ENCODE data around the gene PCGF1. TPM values are rescaled to one million over a fixed set of nuclear protein-coding genes. Genes with fewer than 3 reads are reported as not detected.

Gene PCGF1
- total RNA-seq, 2 experiments from 2014 or later = 11.6 to 13.8 TPM

GRCh38 chr2:74497777-74498499 is 9.6 kb downstream of the PCGF1 start:
- no peaks in the 10 kb centered on the region for H3K9me3 Mint-ChIP-seq
- DNase-seq (peak in 4 of 14 experiments; percentile 26 to 62 (median 41)), ATAC-seq (ENCODE audit: poor library complexity) (peak; percentile 31)
- H3K4me1 ChIP-seq (ENCODE audit: insufficient read depth, low read length) = peaks cover 37% of the 10 kb centered on the region
- H3K27ac Mint-ChIP-seq = no peak overlapping the region
- CTCF ChIA-PET = interaction anchor here (0.9 to 1.1 kb wide), 2 partner anchors 12 to 25 kb away, joined by 3 read pairs; partner anchors contain the start of gene MRPL53
- H3K36me3 Mint-ChIP-seq (ENCODE audit: low read depth) = peaks cover 15% of the 10 kb centered on the region
- peaks cover 0 to 29% of the 10 kb centered on the region in 2 experiments for H3K9me3 ChIP-seq (ENCODE audit: control insufficient read depth in 1 of 2, insufficient read depth in 1 of 2, low read length in 2 of 2)
- H3K27me3 ChIP-seq (ENCODE audit: control insufficient read depth in 1 of 2, insufficient read depth in 2 of 2, low read length in 2 of 2) = peaks cover 38 to 53% of the 10 kb centered on the region in 2 experiments
- TF ChIP-seq CTCF (IDR thresholded peaks at IDR 0.05) = no peak
- intact Hi-C loops (cut with DNase I, micrococcal nuclease) = no loop called here
- H3K4me1 Mint-ChIP-seq (ENCODE audit: low read depth) = peaks cover 46% of the 10 kb centered on the region
- no peak overlapping the region for H3K27ac ChIP-seq (ENCODE audit: low read depth in 1 of 2, low read length in 2 of 2)
- peak overlapping the region; percentile 82 for H3K4me3 Mint-ChIP-seq
- H3K36me3 ChIP-seq (ENCODE audit: insufficient read depth, low read length) = peaks cover 12% of the 10 kb centered on the region
- POLR2A ChIA-PET = interaction anchor here (0.8 to 4.5 kb wide), 5 partner anchors 9 to 40 kb away, joined by 3 to 21 read pairs (median 3); partner anchors contain the start of genes CCDC142, PCGF1, TTC31 and WBP1
- H3K4me3 ChIP-seq (ENCODE audit: low read length) = peak overlapping the region; percentile 64
- peaks cover 53% of the 10 kb centered on the region for H3K27me3 Mint-ChIP-seq

- no peak for TF ChIP-seq CTCF (IDR thresholded peaks at IDR 0.05)
- Histone ChIP-seq H3K9me3 (ENCODE audit: control insufficient read depth in 1 of 2, insufficient read depth in 1 of 2, low read length in 2 of 2) (peaks cover 0 to 22% of the 10 kb centered on the region in 2 experiments), H3K36me3 (ENCODE audit: insufficient read depth, low read length) (peaks cover 19% of the 10 kb centered on the region), H3K27ac (ENCODE audit: low read depth in 1 of 2, low read length in 2 of 2) (no peak overlapping the region), H3K4me3 (ENCODE audit: low read length) (peak overlapping the region; percentile 64), H3K4me1 (ENCODE audit: insufficient read depth, low read length) (peaks cover 29% of the 10 kb centered on the region), H3K27me3 (ENCODE audit: control insufficient read depth in 1 of 2, insufficient read depth in 2 of 2, low read length in 2 of 2) (peaks cover 31 to 45% of the 10 kb centered on the region in 2 experiments)
- POLR2A ChIA-PET = interaction anchor here (0.8 to 4.5 kb wide), 4 partner anchors 10 to 39 kb away, joined by 3 to 21 read pairs (median 5); partner anchors contain the start of genes CCDC142, PCGF1, TTC31 and WBP1
- no peak for DNase-seq
- H3K36me3 Mint-ChIP-seq (ENCODE audit: low read depth) = peaks cover 22% of the 10 kb centered on the region
- ATAC-seq (ENCODE audit: poor library complexity) = no peak
- intact Hi-C loops (cut with DNase I, micrococcal nuclease) = no loop called here
- H3K27ac Mint-ChIP-seq = no peak overlapping the region
- peak overlapping the region; percentile 54 for H3K4me3 Mint-ChIP-seq
- peaks cover 45% of the 10 kb centered on the region for H3K27me3 Mint-ChIP-seq
- CTCF ChIA-PET = interaction anchor here (1.1 kb wide), 1 partner anchor 13 kb away, joined by 3 read pairs; no protein-coding TSS in a partner anchor
- H3K9me3 Mint-ChIP-seq = no peaks in the 10 kb centered on the region
- peaks cover 38% of the 10 kb centered on the region for H3K4me1 Mint-ChIP-seq (ENCODE audit: low read depth)
These were observed 10.3 kb downstream of the PCGF1 start for GRCh38 chr2:74496997-74497776.

DNA sequence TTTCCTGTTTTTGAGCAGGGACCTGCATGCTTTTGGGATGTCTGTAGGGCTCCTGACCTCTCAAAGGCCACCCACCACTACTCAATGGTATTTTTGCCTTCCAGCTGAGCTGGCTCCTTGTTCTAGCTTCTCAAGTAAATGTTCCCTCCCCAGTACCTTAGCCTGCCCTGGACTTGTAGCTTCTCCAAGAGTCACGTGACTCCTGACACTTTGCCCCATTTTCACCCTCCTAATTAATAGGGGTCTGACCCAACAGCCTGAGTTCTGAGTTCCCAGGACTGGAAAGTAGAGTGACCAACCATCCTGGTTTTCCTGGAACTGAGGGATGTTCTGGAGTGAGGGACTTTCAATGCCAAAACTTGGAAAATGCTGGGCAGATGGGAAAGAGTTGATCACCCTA is 12.1 kb downstream of the PCGF1 start:
- DNase-seq = no peak
- Mint-ChIP-seq H3K9me3 (no peaks in the 10 kb centered on the region), H3K4me1 (ENCODE audit: low read depth) (peaks cover 28% of the 10 kb centered on the region), H3K27me3 (peaks cover 28% of the 10 kb centered on the region), H3K4me3 (no peak overlapping the region), H3K27ac (no peak overlapping the region), H3K36me3 (ENCODE audit: low read depth) (peaks cover 40% of the 10 kb centered on the region)
- peaks cover 0 to 19% of the 10 kb centered on the region in 2 experiments for H3K9me3 ChIP-seq (ENCODE audit: control insufficient read depth in 1 of 2, insufficient read depth in 1 of 2, low read length in 2 of 2)
- H3K27ac ChIP-seq (ENCODE audit: low read depth in 1 of 2, low read length in 2 of 2) = no peak overlapping the region
- intact Hi-C loops (cut with DNase I, micrococcal nuclease) = no loop called here
- TF ChIP-seq CTCF (IDR thresholded peaks at IDR 0.05) = no peak
- peaks cover 36% of the 10 kb centered on the region for H3K36me3 ChIP-seq (ENCODE audit: insufficient read depth, low read length)
- peaks cover 28% of the 10 kb centered on the region for H3K4me1 ChIP-seq (ENCODE audit: insufficient read depth, low read length)
- POLR2A ChIA-PET = no interaction called here
- H3K4me3 ChIP-seq (ENCODE audit: low read length) = no peak overlapping the region
- peaks cover 19 to 28% of the 10 kb centered on the region in 2 experiments for H3K27me3 ChIP-seq (ENCODE audit: control insufficient read depth in 1 of 2, insufficient read depth in 2 of 2, low read length in 2 of 2)
- CTCF ChIA-PET = no interaction called here
- ATAC-seq (ENCODE audit: poor library complexity) = no peak

All from CD4-positive, alpha-beta T cell (primary cell).